Memory B cell (primary cell): ENCODE measurements around the gene EXOC6.
"Not testable (repeated sequence)": the region's sequence is repeated elsewhere in the genome, so short reads cannot be mapped to it uniquely, and the experiment has no call there.

Source experiments
- ATAC-seq: fragments of 150-1000 bp; cut with Tn5 transposase; 2 replicates; pipeline ENCODE4 v1.10.0; 2021; ENCODE audit warnings: low read depth, mild to moderate bottlenecking, moderate library complexity
- DNase-seq, 2 donors: peaks; one replicate each; pipeline ENCODE4 v3.0.0; 2022; ENCODE audit warnings: low spot score in 2 of 2
- H3K27ac Mint-ChIP-seq: one replicate; pipeline ENCODE4 v1.8.0; 2022; ENCODE audit warnings: mild to moderate bottlenecking, moderate library complexity, mixed read lengths
- H3K27me3 Mint-ChIP-seq: one replicate; pipeline ENCODE4 v1.8.0; 2022; ENCODE audit warnings: mixed read lengths
- H3K36me3 Mint-ChIP-seq: one replicate; pipeline ENCODE4 v1.8.0; 2022; ENCODE audit warnings: mild to moderate bottlenecking, mixed read lengths
- H3K4me1 Mint-ChIP-seq: one replicate; pipeline ENCODE4 v1.8.0; 2022; ENCODE audit warnings: mixed read lengths
- H3K4me3 Mint-ChIP-seq: one replicate; pipeline ENCODE4 v1.8.0; 2022; ENCODE audit warnings: mild to moderate bottlenecking, moderate library complexity, mixed read lengths
- H3K9me3 Mint-ChIP-seq: one replicate; pipeline ENCODE4 v1.8.0; 2022; ENCODE audit warnings: mixed read lengths

EXOC6 gene

GRCh38 chr10:92880233-92880861, 32.0 kb downstream of the EXOC6 start:
- H3K27me3 Mint-ChIP-seq, result no peaks in the 10 kb centered on the region
- no peaks in the 10 kb centered on the region for H3K9me3 Mint-ChIP-seq
- H3K4me1 Mint-ChIP-seq, result peaks cover 22% of the 10 kb centered on the region
- DNase-seq (peak in 1 of 2 donors; percentile 31), ATAC-seq (peak; percentile 58)
- no peak overlapping the region for H3K4me3 Mint-ChIP-seq
- H3K36me3 Mint-ChIP-seq, result peaks cover 2% of the 10 kb centered on the region
- H3K27ac Mint-ChIP-seq, result peak overlapping the region; percentile 10

DNA sequence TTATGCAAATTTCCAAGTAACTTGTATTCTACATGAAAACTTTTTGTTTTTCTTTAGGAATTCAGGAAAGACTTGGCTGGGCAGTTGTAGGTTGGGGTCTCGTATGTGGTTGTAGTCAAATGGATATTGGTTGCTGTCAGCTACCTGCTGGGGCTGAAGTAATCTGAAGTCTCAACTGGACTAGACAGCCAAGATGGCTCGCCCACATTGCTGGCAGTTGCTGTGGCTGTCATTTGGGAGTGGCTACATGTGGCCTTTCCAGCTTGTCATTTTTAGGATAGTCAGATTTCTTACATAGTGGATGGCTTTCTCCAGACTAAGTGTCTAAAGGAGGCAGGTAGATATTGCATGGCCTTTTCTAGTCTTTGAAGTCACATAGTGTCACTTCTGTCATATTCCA, 32.6 kb downstream of the EXOC6 start:
- Mint-ChIP-seq H3K27me3 (no peaks in the 10 kb centered on the region), H3K27ac (peak overlapping the region; percentile 10), H3K4me1 (peaks cover 22% of the 10 kb centered on the region), H3K9me3 (no peaks in the 10 kb centered on the region), H3K36me3 (peaks cover 2% of the 10 kb centered on the region), H3K4me3 (no peak overlapping the region)
- ATAC-seq (no peak), DNase-seq (no peak)

DNA sequence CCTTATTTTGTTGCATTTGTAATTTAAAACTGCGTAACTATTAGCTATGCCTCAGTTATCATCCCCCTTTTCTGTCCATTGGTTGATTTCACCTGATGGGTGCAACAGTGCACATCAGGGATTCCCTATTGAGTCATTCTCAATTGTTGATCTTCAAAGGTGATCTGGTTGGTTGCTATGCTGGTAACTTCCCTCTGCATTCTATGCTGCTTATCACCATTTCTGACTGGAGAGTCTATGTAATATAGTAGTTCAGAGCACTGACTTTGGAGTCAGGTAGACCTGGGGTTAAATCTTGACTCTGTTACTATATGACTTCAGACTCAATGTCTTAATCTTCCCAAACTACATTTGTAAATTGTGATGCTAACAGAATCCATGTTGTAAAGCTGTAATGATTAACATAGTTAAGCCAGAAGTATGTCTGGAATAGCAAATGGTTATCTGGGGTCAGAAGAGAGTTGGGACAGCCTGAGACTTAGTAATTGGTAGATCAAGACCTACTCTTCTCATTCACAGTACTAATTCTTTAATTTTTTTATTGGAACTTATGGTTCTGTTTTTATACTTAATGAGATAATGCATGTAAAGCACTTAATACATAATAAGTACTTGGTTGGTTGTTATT, 38.1 kb downstream of the EXOC6 start:
- peaks cover 1% of the 10 kb centered on the region for H3K36me3 Mint-ChIP-seq
- H3K27ac Mint-ChIP-seq, result peak overlapping the region; percentile 37
- no peaks in the 10 kb centered on the region for H3K9me3 Mint-ChIP-seq
- ATAC-seq, result no peak
- peaks cover 4% of the 10 kb centered on the region for H3K4me1 Mint-ChIP-seq
- DNase-seq, result no peak
- H3K4me3 Mint-ChIP-seq, result no peak overlapping the region
- no peaks in the 10 kb centered on the region for H3K27me3 Mint-ChIP-seq

GRCh38 chr10:92890471-92890870, 42.2 kb downstream of the EXOC6 start:
- Mint-ChIP-seq H3K4me1 (peaks cover 9% of the 10 kb centered on the region), H3K9me3 (no peaks in the 10 kb centered on the region), H3K36me3 (peaks cover 5% of the 10 kb centered on the region), H3K4me3 (no peak overlapping the region), H3K27me3 (no peaks in the 10 kb centered on the region), H3K27ac (no peak overlapping the region)
- ATAC-seq, result no peak
- no peak for DNase-seq

- H3K27me3 Mint-ChIP-seq, result no peaks in the 10 kb centered on the region
- H3K27ac Mint-ChIP-seq, result no peak overlapping the region
- H3K4me3 Mint-ChIP-seq, result no peak overlapping the region
- H3K4me1 Mint-ChIP-seq, result peaks cover 5% of the 10 kb centered on the region
- no peak for DNase-seq
- peaks cover 6% of the 10 kb centered on the region for H3K36me3 Mint-ChIP-seq
- no peaks in the 10 kb centered on the region for H3K9me3 Mint-ChIP-seq
- ATAC-seq, result no peak
Measured at GRCh38 chr10:92891885-92892690, 43.8 kb downstream of the EXOC6 start.

- no peak for DNase-seq
- Mint-ChIP-seq H3K27ac (no peak overlapping the region), H3K4me3 (no peak overlapping the region), H3K27me3 (no peaks in the 10 kb centered on the region), H3K36me3 (peaks cover 11% of the 10 kb centered on the region), H3K4me1 (peaks cover 5% of the 10 kb centered on the region), H3K9me3 (no peaks in the 10 kb centered on the region)
- ATAC-seq, result no peak
Measured at GRCh38 chr10:92892691-92893054, 44.4 kb downstream of the EXOC6 start.

DNA sequence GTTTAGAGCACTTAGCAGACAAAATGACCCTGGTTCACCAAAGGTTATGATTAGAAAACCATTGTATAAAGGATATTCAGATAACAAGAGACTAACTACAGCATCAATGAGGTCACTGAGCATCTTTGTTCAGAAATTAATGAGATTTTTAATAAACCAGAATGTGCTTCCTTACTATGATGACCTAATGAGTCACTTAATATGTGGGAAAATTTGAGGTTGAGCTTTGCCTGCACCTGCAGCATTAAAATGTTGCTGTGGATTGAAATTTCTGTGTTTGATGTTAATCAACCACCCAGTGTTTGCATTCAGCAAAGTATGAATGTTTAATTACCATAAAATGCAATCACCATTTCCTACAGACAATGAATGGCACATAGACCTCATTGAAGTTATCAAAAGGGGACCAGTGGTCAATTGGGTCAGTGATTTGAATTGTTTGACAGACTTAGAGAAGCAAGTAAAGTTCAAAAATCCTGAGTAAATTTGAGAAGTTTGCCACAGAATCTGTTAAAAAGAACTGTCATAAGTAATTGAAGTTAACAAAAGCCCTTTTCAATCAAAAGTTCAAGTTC, 45.8 kb downstream of the EXOC6 start:
- Mint-ChIP-seq H3K27me3 (no peaks in the 10 kb centered on the region), H3K36me3 (peaks cover 14% of the 10 kb centered on the region), H3K4me1 (peaks cover 5% of the 10 kb centered on the region), H3K9me3 (no peaks in the 10 kb centered on the region), H3K27ac (peak overlapping the region; percentile 24), H3K4me3 (no peak overlapping the region)
- ATAC-seq (no peak), DNase-seq (no peak)

GRCh38 chr10:92897916-92898315, 49.6 kb downstream of the EXOC6 start:
- Mint-ChIP-seq H3K4me1 (peaks cover 8% of the 10 kb centered on the region), H3K4me3 (no peak overlapping the region), H3K27ac (no peak overlapping the region), H3K9me3 (no peaks in the 10 kb centered on the region), H3K27me3 (no peaks in the 10 kb centered on the region), H3K36me3 (peaks cover 19% of the 10 kb centered on the region)
- ATAC-seq (no peak), DNase-seq (no peak)

DNA sequence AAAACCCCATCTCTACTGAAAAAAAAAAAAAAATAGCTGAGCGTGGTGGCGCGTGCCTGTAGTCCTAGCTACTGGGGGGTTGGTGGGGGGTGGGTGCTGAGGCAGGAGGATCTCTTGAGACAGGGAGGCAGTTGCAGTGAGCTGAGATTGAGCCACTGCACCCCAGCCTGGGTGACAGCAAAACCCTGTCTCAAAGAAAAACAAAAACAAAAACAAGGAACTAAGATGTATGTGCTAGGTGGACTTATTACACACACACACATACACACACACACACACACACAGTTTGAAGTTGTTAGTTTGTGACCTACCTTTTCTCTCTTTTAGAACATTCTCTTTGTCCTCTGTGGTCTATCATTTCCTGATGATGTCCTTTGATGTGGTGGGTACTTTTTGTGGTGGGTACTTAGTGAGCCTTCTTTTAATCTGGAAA, 53.5 kb downstream of the EXOC6 start:
- Mint-ChIP-seq H3K4me3 (no peak overlapping the region), H3K27me3 (no peaks in the 10 kb centered on the region), H3K36me3 (peaks cover 27% of the 10 kb centered on the region), H3K4me1 (peaks cover 5% of the 10 kb centered on the region), H3K9me3 (no peaks in the 10 kb centered on the region), H3K27ac (peak overlapping the region; percentile 20)
- peak; percentile 75 for ATAC-seq
- no peak for DNase-seq

DNA sequence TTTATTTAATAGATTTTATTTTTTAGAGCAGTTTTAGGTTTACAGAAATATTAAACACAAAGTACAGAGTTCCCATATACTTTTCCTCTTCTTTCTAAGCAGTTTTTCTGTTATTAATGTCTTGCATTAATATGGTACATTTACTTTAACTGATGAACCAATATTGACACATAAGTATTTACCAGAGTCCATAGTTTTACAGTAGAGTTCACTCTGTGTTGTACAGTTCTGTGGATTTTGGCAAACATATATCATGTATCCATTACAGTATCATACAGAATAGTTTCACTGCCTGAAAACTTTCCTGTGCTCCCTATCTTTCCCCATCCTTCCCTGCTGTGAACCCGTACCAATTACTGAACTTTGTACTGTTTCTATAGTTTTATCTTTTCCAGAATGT, 55.3 kb downstream of the EXOC6 start:
- peaks cover 26% of the 10 kb centered on the region for H3K36me3 Mint-ChIP-seq
- peaks cover 5% of the 10 kb centered on the region for H3K4me1 Mint-ChIP-seq
- no peak for DNase-seq
- no peaks in the 10 kb centered on the region for H3K9me3 Mint-ChIP-seq
- ATAC-seq, result no peak
- H3K27me3 Mint-ChIP-seq, result no peaks in the 10 kb centered on the region
- H3K4me3 Mint-ChIP-seq, result no peak overlapping the region
- no peak overlapping the region for H3K27ac Mint-ChIP-seq

DNA sequence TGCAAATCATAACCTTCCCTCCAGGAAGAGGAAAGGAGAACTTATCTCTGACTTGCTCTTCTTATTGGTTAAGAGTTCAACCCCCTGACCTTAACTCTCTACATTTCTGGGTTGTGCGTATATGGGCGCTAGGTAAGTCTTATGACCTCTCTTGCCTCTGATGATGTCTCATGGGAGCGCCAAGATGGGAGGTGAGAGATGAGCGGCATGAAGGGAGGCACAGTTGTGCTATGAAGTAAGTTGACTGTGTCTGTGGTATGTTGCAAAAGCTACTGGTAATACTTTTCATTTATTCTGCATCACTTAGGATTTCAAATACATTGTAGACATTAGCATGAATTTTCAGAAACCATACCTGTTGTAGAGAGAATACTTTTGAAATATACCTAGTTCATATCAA, 59.0 kb downstream of the EXOC6 start:
- Mint-ChIP-seq H3K4me3 (no peak overlapping the region), H3K4me1 (no peaks in the 10 kb centered on the region), H3K27ac (no peak overlapping the region), H3K9me3 (no peaks in the 10 kb centered on the region), H3K27me3 (no peaks in the 10 kb centered on the region), H3K36me3 (peaks cover 29% of the 10 kb centered on the region)
- DNase-seq (no peak), ATAC-seq (no peak)

- DNase-seq, H3K27me3 Mint-ChIP-seq, H3K27ac Mint-ChIP-seq, H3K4me1 Mint-ChIP-seq, H3K9me3 Mint-ChIP-seq, H3K4me3 Mint-ChIP-seq, ATAC-seq: not testable (repeated sequence)
- H3K36me3 Mint-ChIP-seq, result peaks cover 14% of the 10 kb centered on the region
Measured at GRCh38 chr10:92912631-92913030, 64.3 kb downstream of the EXOC6 start.

DNA sequence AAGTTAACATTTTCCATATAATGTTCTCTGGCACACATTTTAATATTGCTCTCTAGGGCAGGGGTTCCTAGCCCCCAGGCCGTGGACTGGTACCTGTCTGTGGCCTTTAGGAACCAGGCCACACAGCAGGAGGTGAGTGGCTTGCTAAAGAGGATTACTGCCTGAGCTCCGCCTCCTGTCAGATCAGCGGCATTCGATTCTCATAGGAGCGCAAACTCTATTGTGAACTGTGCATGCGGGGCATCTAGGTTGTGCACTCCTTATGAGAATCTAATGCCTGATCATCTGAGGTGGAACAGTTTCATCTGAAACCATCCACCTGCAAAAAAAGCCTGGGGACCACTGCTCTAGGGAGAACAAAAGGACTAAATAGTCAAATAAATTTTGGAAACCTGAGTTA, 65.7 kb downstream of the EXOC6 start:
- Mint-ChIP-seq H3K4me3 (no peak overlapping the region), H3K9me3 (no peaks in the 10 kb centered on the region), H3K4me1 (peaks cover 2% of the 10 kb centered on the region), H3K27me3 (no peaks in the 10 kb centered on the region), H3K36me3 (peaks cover 13% of the 10 kb centered on the region), H3K27ac (no peak overlapping the region)
- ATAC-seq (no peak), DNase-seq (no peak)
